Endothelial cell of umbilical vein (primary cell): Measurements from ENCODE around the gene APRT. TPM values are rescaled to one million over a fixed set of nuclear protein-coding genes. Genes with fewer than 3 reads are reported as not detected.

Experiments used
- BruUV-seq: library from RNA; stranded (reverse); fragments of 400-500 nt; replicated peaks from 2 replicates; lab custom pipeline; 2021; lab: Mats Ljungman, UMichigan
- CTCF ChIA-PET: fragments of 300-600, 350-600 bp; sonication (Branson Sonifier 250); formaldehyde crosslinking; loops from one replicate; lab custom pipeline; 2021; ENCODE audit warnings: antibody characterized with exemption, inconsistent platforms; lab: Charles Lee
- POLR2A ChIA-PET: fragments of 300-600, 350-600 bp; sonication (Branson Sonifier 250); formaldehyde crosslinking; loops from one replicate; lab custom pipeline; 2021; ENCODE audit warnings: antibody characterized with exemption, inconsistent platforms; lab: Charles Lee
- DNase-seq: peaks from one replicate; pipeline ENCODE4 v3.0.0-alpha.2; 2011; ENCODE audit warnings: low read depth, low spot score
- FAIRE-seq: peaks from 2 replicates; lab custom pipeline; 2011; peaks lifted over from hg19 to GRCh38; lab: Jason Lieb, UNC
- H2AFZ ChIP-seq: 2 replicates; pipeline ENCODE4 v1.6.0; 2012; ENCODE audit warnings: low read depth, low read length, control low read depth, inconsistent platforms
- H3K27ac ChIP-seq: 2 replicates; pipeline ENCODE4 v1.5.1; 2011; ENCODE audit warnings: low read depth, mild to moderate bottlenecking, control low read depth, low read length, moderate library complexity; ENCODE audit not compliant: insufficient read depth
- H3K27me3 ChIP-seq, 2 experiments: 2 replicates each; pipeline versions ENCODE4 v1.6.0 to v1.6.1; 2011; ENCODE audit warnings: low read length in 2 of 2, mixed read lengths in 1 of 2; ENCODE audit not compliant: control insufficient read depth in 2 of 2, insufficient read depth in 2 of 2
- H3K36me3 ChIP-seq, 2 experiments: 2 replicates in 1 of 2; 3 replicates in 1 of 2; pipeline ENCODE4 v1.5.1; 2011; ENCODE audit warnings: low read length in 2 of 2, mild to moderate bottlenecking in 1 of 2, moderate library complexity in 1 of 2; ENCODE audit not compliant: control insufficient read depth in 2 of 2, insufficient read depth in 2 of 2; ENCODE audit errors: extremely low read depth in 1 of 2
- H3K4me1 ChIP-seq: 3 replicates; pipeline ENCODE4 v1.5.1; 2011; ENCODE audit warnings: mild to moderate bottlenecking, low read length; ENCODE audit not compliant: control insufficient read depth, insufficient read depth; ENCODE audit errors: extremely low read depth
- H3K4me2 ChIP-seq: 2 replicates; pipeline ENCODE4 v1.6.1; 2011; ENCODE audit warnings: low read length, control low read depth, mixed read lengths; ENCODE audit not compliant: insufficient read depth
- H3K4me3 ChIP-seq, 3 experiments: fragments of 200-600 bp in 1 of 3; sonication (generic), shearing (Covaris generic) in 1 of 3; replicated peaks in 1 of 3; 2 replicates each; pipeline ENCODE4 v1.5.1; 2011 to 2016; ENCODE audit warnings: control low read depth in 3 of 3, low read length in 3 of 3, mild to moderate bottlenecking in 2 of 3, inconsistent platforms in 1 of 3, low read depth in 1 of 3, moderate library complexity in 1 of 3; ENCODE audit not compliant: insufficient read depth in 1 of 3
- H3K79me2 ChIP-seq: 2 replicates; pipeline ENCODE4 v1.6.0; 2012; ENCODE audit warnings: low read length, inconsistent platforms; ENCODE audit not compliant: control insufficient read depth, insufficient read depth
- H3K9ac ChIP-seq: replicated peaks from 2 replicates; pipeline ENCODE3; 2011; ENCODE audit warnings: low read length, control low read depth; ENCODE audit not compliant: insufficient read depth; ENCODE audit errors: extremely low read depth
- H3K9me1 ChIP-seq: replicated peaks from 3 replicates; pipeline ENCODE4 v1.6.0; 2011; ENCODE audit warnings: mild to moderate bottlenecking, low read length; ENCODE audit not compliant: control insufficient read depth, insufficient read depth; ENCODE audit errors: extremely low read depth
- H3K9me3 ChIP-seq: replicated peaks from 2 replicates; pipeline ENCODE4 v1.5.1; 2012; ENCODE audit warnings: low read length, inconsistent platforms; ENCODE audit not compliant: control insufficient read depth, insufficient read depth
- H4K20me1 ChIP-seq: replicated peaks from 2 replicates; pipeline ENCODE3; 2011; ENCODE audit warnings: mild to moderate bottlenecking, low read length; ENCODE audit not compliant: control insufficient read depth, insufficient read depth; ENCODE audit errors: extremely low read depth
- CTCF ChIP-seq, 2 donors: IDR thresholded peaks; 1 replicate in 1 of 2; 2 replicates in 1 of 2; pipeline ENCODE4 v1.5.1; 2011; ENCODE audit warnings: low read length in 2 of 2, mild to moderate bottlenecking in 2 of 2, moderate library complexity in 2 of 2, control low read depth in 1 of 2, inconsistent platforms in 1 of 2, low read depth in 1 of 2; ENCODE audit not compliant: insufficient read depth in 1 of 2; ENCODE audit errors: extremely low read depth in 1 of 2
- EZH2 ChIP-seq: IDR thresholded peaks from 2 replicates; pipeline ENCODE4 v1.6.1; 2012; ENCODE audit warnings: borderline replicate concordance, low read depth, mild to moderate bottlenecking, moderate library complexity, low read length, inconsistent platforms; ENCODE audit not compliant: severe bottlenecking
- FOS ChIP-seq: IDR thresholded peaks from 2 replicates; pipeline ENCODE4 v1.6.1; 2011; ENCODE audit warnings: mild to moderate bottlenecking, low read length, moderate library complexity, borderline replicate concordance; ENCODE audit not compliant: insufficient read depth
- GATA2 ChIP-seq: IDR thresholded peaks from 2 replicates; pipeline ENCODE4 v1.7.0; 2011; ENCODE audit warnings: low read depth, mild to moderate bottlenecking, moderate library complexity, mixed read lengths, low read length; ENCODE audit not compliant: insufficient read length, insufficient read depth
- JUN ChIP-seq: IDR thresholded peaks from 2 replicates; pipeline ENCODE4 v1.6.1; 2011; ENCODE audit warnings: borderline replicate concordance, low read depth; ENCODE audit not compliant: insufficient read length, insufficient read depth
- MAX ChIP-seq: IDR thresholded peaks from 2 replicates; pipeline ENCODE4 v1.6.1; 2011; ENCODE audit not compliant: insufficient read depth, insufficient read length
- MYC ChIP-seq: IDR thresholded peaks from one replicate; pipeline ENCODE4 v1.6.1; 2011; ENCODE audit warnings: mild to moderate bottlenecking, low read depth, low read length
- POLR2A ChIP-seq: IDR thresholded peaks from 2 replicates; pipeline ENCODE4 v1.6.1; 2012; ENCODE audit warnings: low read depth, mild to moderate bottlenecking, control low read depth, low read length
- POLR2AphosphoS5 ChIP-seq: IDR thresholded peaks from 2 replicates; pipeline ENCODE4 v1.6.1; 2012; ENCODE audit warnings: low read depth, mild to moderate bottlenecking, control low read depth, low read length, moderate library complexity; ENCODE audit not compliant: insufficient read depth
- dilution Hi-C: fragments of 300-500 bp; cut with MboI; formaldehyde crosslinking; loops from one replicate; pipeline ENCODE4 v1.15.0; 2019; ENCODE audit warnings: low sequenced_read_pairs; ENCODE audit not compliant: extremely low pct_ligation_motif_present
- intact Hi-C: fragments of 100-400 bp; cut with micrococcal nuclease; formaldehyde crosslinking; loops from one replicate; pipeline ENCODE4 v1.10.0; 2022
- polyA plus RNA-seq, 4 experiments: library from polyadenylated mRNA; depleted of rRNA in 3 of 4; stranded (reverse) in 3 of 4; unstranded in 1 of 4; fragments of >200 nt; gene quantifications; 2 replicates each; pipeline versions ENCODE4 v1.2.1 to v1.2.3, GENCODE V29; 2011 to 2012; ENCODE audit warnings: missing spikeins in 1 of 4
- total RNA-seq: library from RNA; stranded (reverse); gene quantifications from 2 replicates; pipeline ENCODE4 v1.2.3, GENCODE V29; 2021

APRT gene
- total and polyA plus RNA-seq, 2 donors (not counting 3 experiments of a cell fraction or from before 2014, with no cell fraction given): 143 to 152 TPM

DNA sequence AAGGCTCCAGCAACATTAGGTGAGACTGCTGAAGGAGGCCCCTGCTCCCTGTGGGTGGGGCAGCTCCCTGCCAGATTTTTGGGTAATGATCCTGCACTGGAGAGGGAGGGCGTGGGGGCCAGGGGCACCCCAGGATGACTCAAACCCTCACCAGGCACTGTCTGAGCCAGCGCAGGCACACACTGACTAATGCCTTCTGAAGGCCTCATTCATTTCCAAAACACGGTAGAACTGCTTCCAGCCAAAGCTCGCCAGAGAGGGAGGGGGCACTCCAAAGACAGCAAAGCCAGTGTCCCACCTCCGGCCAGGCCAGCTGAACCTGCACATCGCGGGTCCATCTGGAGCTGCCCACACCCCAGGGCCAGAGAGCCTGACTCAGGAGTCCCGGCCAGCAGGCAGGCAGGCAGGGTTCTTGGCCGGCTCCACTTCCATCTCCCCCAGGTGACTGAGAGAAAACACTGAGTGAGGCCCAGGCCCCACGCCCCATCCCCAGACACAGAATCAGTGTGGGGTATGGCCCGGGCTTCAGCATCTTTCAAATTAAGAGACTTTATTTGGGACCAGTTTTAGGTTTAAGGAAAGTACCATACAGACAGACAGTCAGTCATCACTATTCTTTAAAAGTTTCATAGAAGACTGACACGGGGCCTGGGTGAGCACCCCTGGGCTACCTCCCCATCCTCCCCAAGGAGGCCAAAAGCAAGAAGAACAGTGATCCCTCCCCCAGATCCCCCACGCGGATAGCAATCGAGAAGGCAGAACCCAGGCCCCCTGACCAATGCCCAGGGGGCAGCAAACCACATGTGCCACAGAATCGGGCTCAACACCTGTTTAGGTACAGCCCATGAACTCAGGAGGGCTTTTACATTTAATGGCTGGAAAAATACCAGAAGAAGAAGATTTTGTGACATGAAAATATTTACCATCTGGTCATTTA is 29.0 kb downstream of the APRT start:
- Histone ChIP-seq H4K20me1 (no peaks in the 10 kb centered on the region), H3K27me3 (no peaks in the 10 kb centered on the region), H3K4me3 (peak overlapping the region; percentile 66 to 93 (median 66)), H3K4me1 (peaks cover 28% of the 10 kb centered on the region), H3K79me2 (peaks cover 68% of the 10 kb centered on the region), H3K36me3 (peaks cover 0 to 3% of the 10 kb centered on the region in 2 experiments), H3K9ac (peak overlapping the region; percentile 83), H3K4me2 (peak overlapping the region; percentile 86), H2AFZ (no peak overlapping the region), H3K9me1 (no peaks in the 10 kb centered on the region), H3K27ac (peak overlapping the region; percentile 86), H3K9me3 (no peaks in the 10 kb centered on the region)
- intact Hi-C loops (loop anchor here (1.0 to 2.0 kb wide), 2 partner anchors 21 to 74 kb away; partner anchors contain the start of genes CDT1, GALNS and TRAPPC2L), dilution Hi-C loops (no loop called here)
- BruUV-seq: no TSS peak
- peak; percentile 47 for DNase-seq
- ChIA-PET POLR2A (interaction anchor here (0.7 to 1.0 kb wide), 2 partner anchors 9 to 26 kb away, joined by 3 to 7 read pairs; no protein-coding TSS in a partner anchor), CTCF (interaction anchor here (0.6 to 8.2 kb wide), 14 partner anchors 9 to 154 kb away, joined by 3 to 165 read pairs (median 5); partner anchors contain the start of gene APRT)
- TF ChIP-seq FOS: no peak
- no peak for TF ChIP-seq GATA2
- no peak for TF ChIP-seq POLR2A
- no peak for TF ChIP-seq JUN
- TF ChIP-seq CTCF (IDR thresholded peaks at IDR 0.05; ENCODE audit: extremely low read depth in 1 of 2, insufficient read depth in 1 of 2, low read depth in 1 of 2, low read length in 2 of 2): no peak
- TF ChIP-seq EZH2: no peak
- TF ChIP-seq MAX: no peak
- no peak for TF ChIP-seq MYC
- no peak for TF ChIP-seq POLR2AphosphoS5
- FAIRE-seq: peak; percentile 70
